ENCODE data around the gene AK2.
"Not testable (repeated sequence)": the region's sequence is repeated elsewhere in the genome, so short reads cannot be mapped to it uniquely, and the experiment has no call there.

AK2 gene

GRCh38 chr1:33050221-33051076 lies 13.8 kb upstream of the AK2 start:
- no peak for DNase-seq

- DNase-seq = no peak
These were observed 12.7 kb upstream of the AK2 start for GRCh38 chr1:33049371-33049770.

DNA sequence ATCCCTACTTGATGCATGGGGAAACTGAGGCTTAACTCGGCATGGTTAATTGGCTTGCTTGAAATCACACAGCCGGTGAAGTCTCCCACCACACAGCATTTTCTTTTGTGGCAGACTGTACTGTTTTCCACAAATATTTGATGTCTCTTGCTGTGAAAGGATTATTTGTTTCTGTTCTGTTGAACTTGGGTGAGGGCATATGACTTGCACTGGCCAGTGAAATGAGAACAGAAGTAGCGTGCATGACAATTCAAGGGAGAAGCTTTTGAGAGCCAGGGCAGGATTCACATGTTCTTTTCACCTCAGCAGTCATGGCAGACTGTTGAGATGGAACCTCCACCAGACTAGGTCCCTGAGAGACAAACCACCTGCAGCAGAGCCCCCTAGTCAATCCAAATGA lies 11.7 kb upstream of the AK2 start:
- no peak for DNase-seq

- DNase-seq = no peak
These were observed 11.2 kb upstream of the AK2 start for GRCh38 chr1:33047839-33048305.

- no peak for DNase-seq
These were observed 10.6 kb upstream of the AK2 start for GRCh38 chr1:33047290-33047689.

- not testable (repeated sequence) for DNase-seq
These were observed 9.6 kb upstream of the AK2 start for GRCh38 chr1:33046234-33046633.

DNA sequence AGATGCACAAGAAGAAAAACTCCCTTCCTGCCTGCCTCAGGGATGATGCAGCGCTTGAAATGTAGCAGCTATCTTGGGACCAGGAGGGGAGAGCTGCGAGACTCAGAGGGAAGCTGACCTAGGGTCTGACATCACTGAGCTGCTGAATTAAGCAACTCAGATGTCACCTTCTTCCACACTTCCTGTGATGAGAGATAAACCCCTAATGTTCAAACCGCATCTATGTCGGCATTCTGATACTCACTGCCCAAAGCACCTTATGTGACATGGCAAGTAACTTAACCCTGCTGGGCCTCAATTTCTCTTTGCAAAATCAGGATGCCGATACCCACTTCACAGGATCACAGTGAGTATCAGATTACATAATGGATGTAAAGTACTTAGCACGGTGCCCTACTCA lies 9.1 kb upstream of the AK2 start:
- no peak for DNase-seq

GRCh38 chr1:33045246-33045645 lies 8.6 kb upstream of the AK2 start:
- DNase-seq = no peak

DNA sequence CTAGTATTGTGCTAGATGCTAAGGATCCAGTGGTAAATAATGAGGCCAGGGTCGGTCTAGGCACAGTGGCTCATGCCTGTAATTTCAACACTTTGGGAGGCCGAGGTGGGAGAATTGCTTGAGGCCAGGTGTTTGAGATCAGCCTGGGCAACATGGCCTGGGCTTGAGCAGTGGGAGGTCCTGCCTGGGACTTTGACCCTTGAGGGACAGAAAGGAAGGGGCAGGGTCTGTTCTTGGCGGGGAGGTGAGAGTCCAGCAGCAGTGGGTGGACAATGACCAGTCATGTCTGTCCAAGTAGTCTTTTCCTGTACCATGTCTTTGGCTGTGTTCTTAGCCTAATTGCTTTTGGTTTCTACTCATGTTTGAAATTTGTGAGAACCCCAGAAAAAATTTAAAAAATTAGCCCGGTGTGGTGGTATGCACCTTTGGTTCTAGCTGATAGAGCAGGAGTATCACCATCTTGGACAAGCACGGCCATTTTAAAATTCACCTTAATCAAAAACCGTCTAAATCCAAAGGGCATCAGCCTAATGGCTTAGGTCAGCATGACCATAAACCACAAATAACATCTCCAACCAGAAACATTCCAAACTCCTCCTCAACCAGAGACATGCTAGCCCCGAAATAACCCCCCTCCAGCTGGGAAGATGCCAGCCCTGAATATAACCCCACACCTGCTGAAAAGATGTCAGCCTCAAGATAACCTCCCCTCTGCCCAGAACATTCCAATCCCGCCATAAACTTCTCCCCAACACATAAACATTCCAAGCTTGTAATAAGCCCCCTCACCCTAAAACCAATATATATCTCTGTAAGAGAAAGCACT lies 6.8 kb upstream of the AK2 start:
- no peak for DNase-seq

DNA sequence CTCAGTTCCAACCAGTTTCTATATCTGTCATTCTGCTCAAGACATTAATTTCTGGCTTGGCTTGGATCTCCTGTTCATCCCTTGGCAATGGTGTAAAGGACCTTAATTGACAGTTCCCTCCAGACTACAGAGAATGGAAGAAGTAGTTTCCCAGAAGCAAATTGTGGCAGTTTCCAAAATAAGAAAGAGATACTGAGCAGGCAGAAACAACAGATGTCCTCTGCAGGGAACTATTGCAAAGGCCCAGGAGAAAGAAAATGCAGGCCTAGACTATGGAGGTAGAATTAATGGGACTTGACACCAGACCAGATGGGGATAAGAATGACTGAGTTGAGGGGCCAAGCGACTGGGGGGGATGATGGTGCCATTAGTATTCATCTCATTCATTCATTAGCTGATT lies 6.1 kb upstream of the AK2 start:
- no peak for DNase-seq

DNA sequence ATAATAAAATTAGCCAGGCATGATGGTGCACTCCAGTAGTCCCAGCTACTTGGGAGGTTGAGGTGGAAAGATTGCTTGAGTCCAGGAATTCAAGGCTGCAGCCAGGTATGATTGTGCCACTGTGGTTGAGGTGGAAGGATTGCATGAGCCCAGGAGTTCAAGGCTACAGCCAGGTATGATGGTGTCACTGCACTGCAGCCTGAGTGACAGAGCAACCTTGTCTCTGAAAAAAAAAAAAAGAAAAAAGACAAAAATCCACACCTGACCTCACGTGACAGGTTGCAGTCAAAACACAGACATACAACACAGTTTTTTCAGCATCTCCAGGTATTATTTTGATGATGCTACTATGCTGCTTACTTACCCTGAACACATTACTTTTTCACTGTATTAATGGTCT lies 4.3 kb upstream of the AK2 start:
- DNase-seq = no peak

- no peak for DNase-seq
These were observed 3.2 kb upstream of the AK2 start for GRCh38 chr1:33039840-33040239.

DNA sequence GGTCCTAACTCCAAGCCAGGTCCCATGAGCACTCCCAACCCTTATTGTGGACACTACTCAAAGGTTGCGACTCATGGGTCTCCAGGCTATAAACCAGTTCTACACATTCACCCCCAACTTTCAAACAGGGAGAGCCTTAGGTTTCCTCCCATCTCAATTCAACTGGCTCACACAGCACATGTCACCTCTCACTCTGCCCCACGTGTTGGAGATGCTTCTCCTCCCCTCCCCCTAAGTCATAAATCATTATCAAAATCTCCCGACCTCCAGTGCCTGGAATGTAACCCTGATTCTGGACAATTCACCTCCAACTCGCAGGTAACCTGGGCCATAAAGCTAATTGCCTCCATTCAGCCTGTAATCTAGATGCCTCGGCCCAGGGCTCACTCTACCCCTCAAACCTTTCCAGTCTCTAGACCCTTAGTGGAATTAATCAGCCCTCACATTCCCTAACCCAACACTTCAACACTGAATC lies 595 bp downstream of the AK2 start:
- DNase-seq = no peak

- DNase-seq = no peak
These were observed 4.4 kb downstream of the AK2 start for GRCh38 chr1:33032126-33032869.

GRCh38 chr1:33031506-33031905 lies 5.2 kb downstream of the AK2 start:
- no peak for DNase-seq

DNA sequence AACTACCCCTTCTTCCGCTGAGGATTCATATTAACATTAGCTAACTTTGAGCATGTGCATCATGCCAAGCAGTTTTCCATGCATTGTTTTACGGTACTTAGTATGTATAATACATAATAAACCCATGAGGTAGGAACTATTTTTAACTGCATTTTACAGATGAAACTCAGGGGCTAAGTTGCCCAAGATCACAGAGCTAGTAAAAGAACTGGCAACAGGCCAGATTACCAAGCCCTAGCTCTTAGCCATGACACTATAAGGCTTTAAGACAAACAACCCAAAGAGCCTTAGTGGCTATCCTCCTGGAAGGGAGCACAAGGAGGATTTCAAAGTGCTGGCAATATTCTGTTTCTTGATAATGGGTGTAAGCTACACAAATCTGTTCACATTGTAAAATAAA lies 6.1 kb downstream of the AK2 start:
- no peak for DNase-seq

DNA sequence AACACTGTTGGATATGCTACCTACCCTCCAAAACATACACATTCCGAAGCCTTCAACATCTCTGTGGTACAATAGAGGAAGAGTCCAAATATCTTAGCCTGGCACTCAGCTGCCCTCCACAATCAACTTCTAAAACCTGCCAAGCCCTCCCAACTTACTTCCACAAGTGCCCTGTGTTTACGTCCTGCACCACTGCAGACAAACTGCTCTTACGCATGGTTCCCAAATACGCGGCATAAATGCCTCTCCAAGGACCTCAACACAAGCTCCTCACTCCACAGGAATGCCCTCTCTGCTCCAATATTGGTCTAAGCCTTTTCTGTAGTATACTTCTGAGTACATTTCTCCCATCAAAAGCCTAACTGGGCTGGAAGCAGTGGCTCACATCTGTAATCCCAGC lies 6.8 kb downstream of the AK2 start:
- no peak for DNase-seq

GRCh38 chr1:33029209-33029608 lies 7.5 kb downstream of the AK2 start:
- no peak for DNase-seq

GRCh38 chr1:33025761-33026160 lies 10.9 kb downstream of the AK2 start:
- DNase-seq = no peak

DNA sequence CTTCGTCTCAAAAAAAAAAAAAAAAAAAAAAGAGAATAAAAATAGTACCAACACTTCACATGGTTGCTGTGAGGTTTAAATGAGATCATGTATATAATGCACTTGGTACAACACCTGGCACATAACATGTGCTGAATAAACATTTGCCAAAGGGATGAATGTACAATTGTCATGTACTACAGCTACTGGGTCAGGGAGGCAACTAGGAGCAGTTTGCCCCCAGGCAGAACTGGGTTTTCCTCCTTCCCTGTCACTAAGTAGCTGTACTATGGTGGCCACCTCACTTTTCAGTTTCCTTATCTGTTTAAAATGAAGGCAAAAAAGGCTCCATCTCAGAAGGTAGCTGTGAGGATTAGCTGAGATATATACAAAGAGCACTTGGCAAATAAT lies 11.5 kb downstream of the AK2 start:
- DNase-seq = no peak

DNA sequence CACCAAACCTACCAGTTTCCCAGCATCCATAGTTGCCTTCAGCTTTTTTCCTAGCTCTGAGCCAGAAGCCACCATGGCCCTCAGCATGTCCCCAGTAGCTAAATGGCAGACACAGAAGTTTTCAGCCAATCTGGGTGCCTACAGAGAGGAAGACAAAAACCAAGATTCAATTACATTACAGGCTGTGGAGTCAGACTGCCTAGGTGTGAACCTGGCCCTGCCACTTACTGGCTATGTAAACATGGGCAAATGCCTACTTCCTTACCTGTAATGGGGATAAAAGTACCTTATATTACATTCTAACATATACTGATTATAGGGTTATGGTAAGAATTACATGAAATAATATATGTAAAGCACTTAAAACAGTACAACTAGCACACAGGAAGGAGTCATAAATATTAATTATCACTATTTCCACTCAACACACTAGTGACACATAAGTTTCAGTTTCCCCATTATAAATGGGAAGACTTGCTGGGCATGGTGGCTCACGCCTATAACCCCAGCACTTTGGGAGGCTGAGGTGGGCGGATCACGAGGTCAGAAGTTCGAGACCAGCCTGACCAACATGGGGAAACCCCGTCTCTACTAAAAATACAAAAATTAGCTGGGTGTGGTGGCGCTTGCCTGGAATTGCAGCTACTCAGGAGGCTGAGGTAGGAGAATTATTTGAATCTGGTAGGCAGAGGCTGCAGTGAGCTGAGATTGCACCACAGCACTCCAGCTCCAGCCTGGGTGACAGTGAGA lies 12.1 kb downstream of the AK2 start:
- DNase-seq = not testable (repeated sequence)

DNA sequence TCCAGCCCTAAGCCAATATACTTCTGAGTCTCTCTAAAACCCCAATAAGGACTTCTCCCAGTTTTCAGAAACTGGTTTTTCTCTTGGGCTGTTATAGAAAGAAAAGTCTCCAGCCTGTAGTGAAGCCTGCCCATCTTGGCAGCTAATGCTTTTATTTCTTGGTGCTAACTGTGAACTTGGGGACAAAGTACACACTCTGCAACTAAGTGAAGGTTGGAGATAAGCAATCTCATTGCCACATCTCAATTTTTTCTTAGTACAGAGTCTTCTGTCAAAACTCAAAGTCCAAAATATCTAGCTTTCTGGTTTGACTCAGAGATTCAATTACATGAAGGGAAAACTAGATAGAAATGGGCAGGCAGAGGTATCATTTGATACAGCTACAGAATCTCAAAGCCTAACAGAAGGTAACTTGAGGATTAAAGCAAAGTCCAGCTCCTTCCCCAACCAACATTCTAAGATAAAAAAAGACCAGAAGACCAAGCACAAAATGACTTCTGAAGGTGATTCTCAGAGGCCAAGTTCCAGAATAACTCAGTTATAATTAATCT lies 14.0 kb downstream of the AK2 start:
- no peak for DNase-seq

Data from NCI-H1436 treated with DMSO at 0.1 percent for 48 hours (cell line).